RWPE2 (cell line): ENCODE measurements around the gene ZMIZ1.

Experiments used
- ATAC-seq: fragments of 200-7000 bp; cut with Tn5 transposase; 3 replicates; pipeline ENCODE4 v1.9.1; 2021; ENCODE audit warnings: low read depth
- DNase-seq: peaks from one replicate; pipeline ENCODE4 v3.0.0-alpha.2; 2020; ENCODE audit warnings: low spot score
- H3K27ac ChIP-seq: fragments of 450-650 bp; 2 replicates; pipeline ENCODE4 v1.5.1; 2017; ENCODE audit warnings: mild to moderate bottlenecking; ENCODE audit not compliant: poor library complexity, severe bottlenecking
- H3K27me3 ChIP-seq: fragments of 250-450 bp; sonication (Bioruptor Pico); 2 replicates; pipeline ENCODE4 v1.5.1; 2021; ENCODE audit warnings: mild to moderate bottlenecking, moderate library complexity; ENCODE audit not compliant: insufficient read depth, poor library complexity, severe bottlenecking
- H3K36me3 ChIP-seq: fragments of 250-450 bp; sonication (Bioruptor Pico); 2 replicates; pipeline ENCODE4 v1.5.1; 2020; ENCODE audit warnings: low read depth, mild to moderate bottlenecking, moderate library complexity
- H3K4me1 ChIP-seq: fragments of 250-450 bp; sonication (Bioruptor Pico); 2 replicates; pipeline ENCODE4 v1.5.1; 2021; ENCODE audit warnings: mild to moderate bottlenecking, moderate library complexity; ENCODE audit not compliant: insufficient read depth, poor library complexity, severe bottlenecking
- H3K4me3 ChIP-seq: fragments of 250-450 bp; sonication (Bioruptor Pico); 2 replicates; pipeline ENCODE4 v1.5.1; 2021; ENCODE audit warnings: mild to moderate bottlenecking, moderate library complexity; ENCODE audit not compliant: severe bottlenecking
- H3K9me3 ChIP-seq: fragments of 250-450 bp; sonication (Bioruptor Pico); 2 replicates; pipeline ENCODE4 v1.5.1; 2021; ENCODE audit warnings: mild to moderate bottlenecking, moderate library complexity; ENCODE audit not compliant: severe bottlenecking
- CTCF ChIP-seq: fragments of 450-650 bp; IDR thresholded peaks from one replicate; pipeline ENCODE4 v1.5.1; 2017; ENCODE audit warnings: mild to moderate bottlenecking, moderate library complexity; ENCODE audit not compliant: poor library complexity, severe bottlenecking

The ZMIZ1 gene

GRCh38 chr10:79047875-79048638, 20.7 kb upstream of the ZMIZ1 start:
- ATAC-seq = no peak

GRCh38 chr10:79048639-79049550, 19.9 kb upstream of the ZMIZ1 start:
- H3K27me3 ChIP-seq = no peaks in the 10 kb centered on the region

More at GRCh38 chr10:79047875-79048638, 20.7 kb upstream of the ZMIZ1 start:
- Histone ChIP-seq H3K27ac (no peak overlapping the region), H3K36me3 (no peaks in the 10 kb centered on the region), H3K27me3 (no peaks in the 10 kb centered on the region), H3K4me3 (no peak overlapping the region), H3K9me3 (no peaks in the 10 kb centered on the region), H3K4me1 (peaks cover 30% of the 10 kb centered on the region)
- DNase-seq = peak; percentile 38
- no peak for TF ChIP-seq CTCF

GRCh38 chr10:79049931-79050895, 18.6 kb upstream of the ZMIZ1 start:
- Histone ChIP-seq H3K9me3 (no peaks in the 10 kb centered on the region), H3K27ac (peak overlapping the region; percentile 53), H3K36me3 (no peaks in the 10 kb centered on the region), H3K4me3 (no peak overlapping the region), H3K4me1 (peaks cover 30% of the 10 kb centered on the region), H3K27me3 (no peaks in the 10 kb centered on the region)
- TF ChIP-seq CTCF = no peak
- peak; percentile 21 for DNase-seq
- ATAC-seq = no peak

More at GRCh38 chr10:79048639-79049550, 19.9 kb upstream of the ZMIZ1 start:
- ATAC-seq (no peak), DNase-seq (peak; percentile 60)
- H3K9me3 ChIP-seq = no peaks in the 10 kb centered on the region
- H3K36me3 ChIP-seq = no peaks in the 10 kb centered on the region
- H3K27ac ChIP-seq = no peak overlapping the region
- TF ChIP-seq CTCF = no peak
- H3K4me1 ChIP-seq = peaks cover 30% of the 10 kb centered on the region
- no peak overlapping the region for H3K4me3 ChIP-seq

- Histone ChIP-seq H3K27ac (peak overlapping the region; percentile 53), H3K4me1 (peaks cover 30% of the 10 kb centered on the region)
Observed at GRCh38 chr10:79050896-79051555, 17.7 kb upstream of the ZMIZ1 start.

More at GRCh38 chr10:79050896-79051555, 17.7 kb upstream of the ZMIZ1 start:
- Histone ChIP-seq H3K9me3 (no peaks in the 10 kb centered on the region), H3K4me3 (no peak overlapping the region), H3K27me3 (no peaks in the 10 kb centered on the region), H3K36me3 (no peaks in the 10 kb centered on the region)
- no peak for TF ChIP-seq CTCF
- peak; percentile 73 for ATAC-seq
- peak; percentile 30 for DNase-seq
